UCSD-AML1 (cell line): ENCODE results near the gene ADGRV1.

Source experiments
- DNase-seq: peaks from one replicate; lab custom pipeline; 2025; ENCODE audit not compliant: unreplicated experiment; lab: John Stamatoyannopoulos, UW

Gene ADGRV1

DNA sequence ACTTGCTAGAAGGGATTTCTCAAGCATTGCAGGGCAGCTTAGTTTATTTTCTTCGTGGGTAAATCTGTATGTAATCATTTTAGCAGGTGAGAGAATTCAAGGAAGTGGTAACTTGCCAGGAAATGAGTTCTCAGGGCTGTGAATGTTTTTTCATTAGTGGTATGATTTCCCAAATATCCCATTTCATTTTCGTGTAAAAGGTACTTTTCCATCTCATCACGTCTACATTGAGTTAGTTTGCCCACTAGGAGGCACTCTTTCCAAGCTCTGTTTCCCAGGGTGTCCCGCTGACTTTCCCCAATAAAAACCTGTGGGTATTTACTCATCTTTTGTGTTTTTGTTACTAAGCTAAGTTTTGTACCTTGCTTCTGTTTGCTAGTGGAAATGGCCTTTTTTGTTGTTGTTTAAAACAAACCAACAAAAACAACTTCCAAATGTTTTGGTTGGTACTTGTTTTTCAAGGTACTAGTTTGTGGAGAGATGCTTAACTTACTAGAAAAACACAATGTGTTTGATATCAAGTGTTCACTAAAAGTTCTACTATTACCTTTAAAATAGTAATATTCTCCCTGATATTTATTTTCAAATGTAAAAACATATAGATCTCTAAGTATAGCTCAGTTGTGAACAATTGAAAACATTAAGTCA lies 373.6 kb downstream of the ADGRV1 start:
- no peak for DNase-seq

DNA sequence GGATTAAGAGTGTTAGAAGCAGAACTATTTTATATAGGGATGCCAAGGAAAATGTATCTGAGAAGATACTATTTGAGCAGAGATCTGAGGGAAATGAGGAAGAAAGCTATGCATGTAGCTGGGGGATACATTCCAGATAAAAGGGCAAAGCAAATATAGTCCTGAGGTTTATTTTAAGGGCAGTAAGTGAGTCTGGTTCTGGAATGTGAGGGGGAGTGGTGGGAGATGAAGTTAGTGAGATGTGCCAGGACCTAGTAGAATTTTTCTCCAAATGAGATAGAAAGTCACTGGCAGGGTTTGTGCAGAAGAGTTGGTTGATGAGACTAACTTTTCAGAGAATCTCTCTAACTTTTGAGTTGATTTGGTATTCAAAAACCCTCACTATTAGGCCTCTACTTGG lies 374.7 kb downstream of the ADGRV1 start:
- DNase-seq = no peak

DNA sequence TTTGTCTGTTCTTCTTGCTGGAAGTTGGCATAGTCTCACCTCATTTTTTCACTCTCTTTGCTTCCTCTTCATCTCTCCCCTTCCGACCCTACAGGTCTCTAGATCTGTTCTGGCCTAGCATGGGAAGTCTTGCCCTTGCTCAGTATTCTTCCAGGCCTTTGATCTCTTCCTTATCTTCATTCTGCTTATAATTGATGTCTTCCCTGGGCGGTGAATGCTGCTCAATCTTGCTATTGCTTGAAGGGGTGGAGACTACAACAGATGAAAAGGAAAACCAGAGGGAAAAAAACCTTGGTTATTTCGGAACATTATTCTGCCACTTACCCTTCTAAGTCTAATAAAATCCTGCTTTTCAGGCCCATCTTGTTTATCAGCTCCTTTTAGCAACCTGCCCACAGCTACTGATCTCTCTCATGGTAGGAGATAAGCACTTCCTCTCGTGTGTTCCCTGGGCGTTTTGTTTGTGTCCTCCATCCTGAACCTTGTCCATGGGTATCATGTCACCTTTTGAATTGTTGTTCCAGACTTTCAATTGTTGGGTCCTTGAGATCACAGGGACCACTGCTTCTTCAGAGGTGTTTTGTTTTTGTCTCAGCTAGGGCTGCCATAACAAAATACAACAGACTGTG lies 375.6 kb downstream of the ADGRV1 start:
- DNase-seq = no peak

DNA sequence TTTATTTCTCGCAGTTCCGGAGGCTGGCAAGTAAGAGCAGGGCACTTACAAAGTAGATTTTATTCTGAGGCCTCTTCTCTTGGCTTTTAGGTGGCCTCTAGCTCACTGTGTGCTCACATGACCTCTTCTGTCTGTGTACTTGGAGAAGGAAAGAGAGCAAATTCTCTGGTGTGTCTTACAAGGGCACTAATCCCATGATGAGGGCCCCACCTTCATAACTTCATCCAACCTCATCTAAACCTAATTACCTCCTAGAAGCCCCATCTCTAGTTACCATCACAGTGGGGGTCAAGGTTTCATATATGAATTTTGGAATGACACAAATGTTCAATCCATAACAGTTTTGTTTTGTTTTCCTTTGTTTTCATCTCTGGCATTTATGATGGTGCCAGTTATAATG lies 376.1 kb downstream of the ADGRV1 start:
- DNase-seq = no peak

DNA sequence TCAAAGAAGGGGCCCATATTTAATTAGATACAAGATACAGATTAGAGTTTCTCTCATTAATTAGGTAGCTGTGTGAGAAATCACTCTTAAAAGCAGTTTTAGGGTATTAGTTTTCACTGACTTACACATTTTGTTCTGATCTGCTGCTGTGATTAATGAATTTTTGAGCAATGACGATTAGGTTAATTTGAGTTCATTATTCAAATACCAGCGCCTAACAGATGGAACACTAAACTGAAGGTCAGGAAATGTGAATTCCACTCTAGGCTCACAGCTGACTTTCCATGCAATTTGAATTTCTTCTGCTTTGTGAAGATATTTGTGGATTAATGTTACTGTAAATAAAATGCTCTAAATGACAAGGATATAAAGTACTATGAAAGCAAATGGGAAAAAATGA lies 380.6 kb downstream of the ADGRV1 start:
- no peak for DNase-seq

DNA sequence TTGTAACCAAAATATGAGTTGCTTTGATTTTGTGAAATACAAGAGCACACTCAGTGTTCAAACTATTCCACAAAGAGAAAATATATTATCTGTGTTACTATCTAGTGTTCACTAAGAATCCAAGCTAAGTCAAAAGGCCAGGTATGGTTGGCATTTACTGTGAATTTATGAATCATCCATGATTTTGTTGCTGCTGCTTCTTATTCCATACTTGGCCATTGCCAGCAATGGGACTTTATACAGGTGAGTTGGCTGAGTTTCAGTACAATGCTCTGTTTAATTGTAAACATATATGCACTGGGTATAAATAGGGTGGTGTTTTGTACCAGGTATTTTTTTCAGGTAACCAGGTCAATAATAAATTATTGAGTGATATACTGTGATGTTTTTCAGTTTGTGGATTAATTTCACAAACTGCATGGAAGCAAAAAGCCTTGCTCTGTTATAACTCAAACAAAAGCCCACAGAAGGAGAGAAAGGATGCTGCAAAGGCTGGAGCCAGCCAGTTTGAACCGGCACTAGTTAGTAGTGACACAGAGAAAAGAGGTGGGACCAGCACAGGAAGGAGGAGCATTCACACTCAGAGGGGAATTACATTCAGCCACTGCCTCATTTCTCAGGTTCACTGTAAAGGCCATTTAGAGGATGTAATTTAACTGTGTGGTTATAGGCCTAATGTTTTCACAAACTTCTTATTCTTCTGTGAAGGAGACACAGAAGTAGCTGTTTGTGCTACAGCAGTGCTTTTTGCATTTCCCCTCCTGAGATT lies 381.8 kb downstream of the ADGRV1 start:
- peak; percentile 5 for DNase-seq

DNA sequence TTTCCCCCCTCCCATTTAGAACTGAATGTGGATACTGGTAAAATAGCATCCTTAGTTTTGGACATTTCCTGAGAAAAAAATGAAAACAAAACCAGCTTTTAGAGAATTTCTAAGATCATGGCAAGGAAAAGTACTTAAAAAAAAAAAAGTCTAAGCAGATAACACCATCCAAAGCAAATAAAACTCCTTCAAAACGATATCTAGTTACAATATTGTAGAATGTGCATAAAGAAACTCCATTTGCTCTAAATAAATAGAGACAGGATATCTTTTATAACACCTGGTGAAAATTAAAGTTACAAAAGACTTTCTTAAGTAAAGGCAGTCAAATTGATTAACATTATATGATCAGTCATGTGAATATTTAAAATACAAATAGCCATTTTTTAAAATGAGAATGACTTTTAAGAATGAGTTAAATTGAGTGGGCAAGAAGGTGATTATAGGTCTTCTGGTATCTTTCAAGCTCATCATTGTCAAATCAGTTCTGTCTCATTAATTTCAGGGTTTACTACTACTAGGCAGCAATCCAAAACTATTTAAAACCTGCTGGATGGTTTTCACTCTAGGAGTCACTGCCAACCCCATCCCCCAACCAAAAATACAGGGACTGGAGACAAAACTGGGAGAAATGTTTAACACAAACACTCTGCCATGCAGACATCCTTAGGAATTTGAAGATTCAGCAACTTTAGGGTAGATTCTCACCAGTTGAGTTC lies 382.6 kb downstream of the ADGRV1 start:
- DNase-seq = no peak

DNA sequence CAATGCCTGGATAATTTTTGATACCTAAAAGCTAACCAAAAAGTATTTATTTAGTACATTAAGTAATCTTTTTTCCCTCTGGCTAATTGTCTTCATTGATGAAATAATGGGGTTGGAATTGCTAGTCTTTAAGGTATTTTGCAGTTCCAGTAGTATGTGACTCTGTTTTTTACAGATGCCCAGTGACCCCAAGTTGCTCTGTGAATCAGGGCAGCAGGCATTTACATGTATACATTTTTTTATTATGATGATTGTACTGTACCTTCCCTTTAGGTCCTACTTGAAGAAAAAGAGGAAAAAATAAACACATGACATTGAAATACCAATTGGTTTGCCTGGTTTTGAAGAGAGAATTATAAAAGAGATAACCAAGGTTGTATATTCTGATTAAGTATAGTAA lies 385.5 kb downstream of the ADGRV1 start:
- DNase-seq = no peak

DNA sequence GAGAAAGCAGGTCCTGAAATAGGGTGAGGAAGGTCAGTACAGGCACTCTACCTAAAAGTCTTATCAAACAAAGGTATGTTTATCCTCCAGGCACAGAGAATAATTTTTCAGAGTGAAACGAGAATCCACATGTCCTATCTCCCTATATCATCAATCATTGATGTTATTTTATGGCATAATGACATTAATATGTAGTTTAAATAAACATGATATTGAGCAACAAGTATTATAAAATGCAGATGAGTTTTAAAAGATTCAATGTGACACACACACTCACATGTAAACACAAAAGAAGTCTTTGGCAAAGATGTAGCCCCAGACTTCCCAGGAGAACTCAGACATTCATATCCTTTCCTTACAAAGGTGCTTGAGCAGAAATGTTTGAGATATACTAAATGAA lies 389.1 kb downstream of the ADGRV1 start:
- no peak for DNase-seq

DNA sequence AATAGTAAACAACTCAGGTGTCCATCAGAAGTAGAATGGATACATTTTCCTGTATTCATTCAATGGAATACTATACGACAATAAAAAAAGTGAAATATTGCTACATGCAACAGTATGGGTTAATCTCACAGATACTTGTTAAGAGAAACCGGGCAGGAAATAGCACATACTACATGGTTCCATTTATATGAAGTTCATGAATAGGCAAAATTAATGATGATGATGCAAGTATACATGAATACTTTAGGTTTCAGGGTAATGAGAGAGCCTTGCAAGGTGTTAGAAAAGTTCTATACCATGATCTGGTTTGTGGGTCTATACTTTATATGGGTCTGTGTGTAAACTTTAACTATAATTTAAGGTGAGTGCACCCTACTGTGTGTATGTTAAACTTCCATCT lies 390.4 kb downstream of the ADGRV1 start:
- no peak for DNase-seq

DNA sequence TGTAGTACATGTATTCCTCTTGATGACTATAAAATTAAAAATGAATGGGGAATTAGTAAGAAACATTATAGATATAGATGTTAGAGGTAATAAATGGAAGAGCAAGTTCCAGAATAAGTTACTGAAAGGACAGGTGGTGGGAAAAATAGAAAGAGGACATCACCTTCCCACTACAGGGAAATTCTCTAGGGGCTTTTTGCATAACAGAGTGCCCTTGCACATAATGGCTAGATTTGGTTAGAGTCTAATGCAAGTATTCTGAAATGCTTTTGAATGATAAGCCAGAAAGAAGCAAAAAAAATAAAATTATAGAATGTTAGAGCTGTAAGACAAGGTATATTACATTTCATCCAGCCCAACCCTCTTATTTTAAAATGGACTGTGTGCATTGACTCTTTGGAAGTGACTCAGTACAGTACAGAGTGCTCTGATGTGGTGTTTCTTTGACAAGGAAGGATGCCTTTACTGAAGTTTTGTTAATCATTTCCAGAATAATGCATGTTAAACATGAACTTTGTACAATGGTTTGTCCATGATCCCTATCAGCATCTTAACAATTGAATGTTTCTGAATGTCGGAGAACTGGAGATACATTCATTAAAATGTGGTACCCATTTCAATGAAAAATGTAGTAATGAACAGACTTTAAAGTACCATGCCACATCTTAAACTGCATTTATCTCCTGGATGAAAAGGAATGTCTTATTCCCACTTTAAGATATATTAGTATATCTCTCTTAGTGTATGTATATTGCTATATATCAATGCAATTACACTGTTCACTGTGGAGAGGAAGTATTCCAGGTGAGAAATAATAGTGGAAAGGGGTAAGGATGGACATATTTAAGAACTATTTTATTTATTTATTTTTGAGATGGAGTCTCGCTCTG lies 391.1 kb downstream of the ADGRV1 start:
- no peak for DNase-seq

DNA sequence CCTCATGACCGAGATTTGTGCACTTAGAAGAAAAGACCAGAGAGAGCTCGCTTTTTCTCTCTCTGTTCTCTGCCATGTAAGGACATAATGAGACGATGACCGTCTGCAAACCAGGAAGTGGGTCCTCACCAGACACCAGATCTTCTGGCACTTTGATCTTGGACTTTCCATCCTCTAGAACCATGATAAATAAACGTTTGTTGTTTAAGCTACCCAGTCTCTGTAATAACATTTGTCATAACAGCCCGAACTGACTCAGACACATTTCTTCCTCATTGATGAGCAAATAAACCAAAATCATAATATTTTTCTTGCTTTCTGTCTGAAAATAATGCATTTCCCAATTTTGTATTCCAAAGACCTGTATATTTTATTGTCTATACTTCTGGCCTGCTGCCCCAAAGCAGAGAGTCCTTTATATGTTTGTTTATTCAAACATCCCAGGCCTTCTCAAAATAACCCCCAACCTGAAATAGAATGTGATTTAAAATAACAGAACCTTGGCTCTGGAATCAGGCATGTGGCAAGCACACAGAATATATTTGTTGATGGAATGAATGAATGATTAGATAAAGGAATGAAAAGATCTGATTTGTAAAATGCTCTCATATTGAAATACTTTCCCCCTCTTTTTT lies 396.5 kb downstream of the ADGRV1 start:
- DNase-seq = no peak

DNA sequence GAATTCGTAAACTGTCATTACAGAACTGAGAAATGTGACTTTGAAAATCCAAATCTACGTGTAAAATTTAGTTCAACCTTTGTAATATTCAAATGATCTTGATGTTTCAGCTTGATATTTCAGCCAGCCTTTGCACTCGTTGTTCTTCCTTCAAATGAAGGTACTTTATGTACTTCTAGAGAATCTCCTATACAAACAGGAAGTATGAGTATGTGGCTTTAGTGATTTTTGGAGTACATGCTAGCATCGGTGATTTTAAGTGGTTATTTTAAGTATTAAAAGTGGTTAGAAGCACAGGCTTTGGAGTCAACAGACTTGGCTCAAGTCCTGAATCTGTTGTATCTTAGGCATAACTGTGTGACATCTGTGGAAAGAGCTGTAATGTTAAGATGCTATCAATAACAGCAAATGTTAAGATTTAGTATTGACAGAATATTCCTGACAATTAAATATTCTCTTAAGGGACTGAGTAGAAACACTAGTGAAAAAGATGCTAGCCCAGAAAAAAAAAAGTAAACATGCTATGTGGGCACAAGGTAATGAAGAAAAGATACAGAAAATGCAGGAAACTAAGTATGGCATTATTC lies 398.0 kb downstream of the ADGRV1 start:
- DNase-seq = no peak

DNA sequence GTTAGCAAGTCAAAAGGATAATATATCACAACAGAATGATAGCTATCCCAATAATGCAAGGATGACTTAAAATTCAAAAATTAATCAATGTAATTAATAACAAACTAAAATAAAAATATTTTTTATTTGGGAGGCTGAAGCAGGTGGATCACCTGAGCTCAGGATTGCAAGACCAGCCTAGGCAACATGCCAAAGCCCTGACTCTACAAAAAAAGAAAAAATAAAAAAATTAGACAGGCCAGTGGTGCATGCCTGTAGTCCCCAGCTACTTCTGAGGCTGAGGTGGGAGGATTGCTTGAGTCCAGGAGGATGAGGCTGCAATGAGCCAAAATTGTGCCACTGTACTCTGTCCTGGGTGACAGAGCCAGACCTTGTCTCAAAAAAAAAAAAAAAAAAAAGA lies 399.3 kb downstream of the ADGRV1 start:
- no peak for DNase-seq

DNA sequence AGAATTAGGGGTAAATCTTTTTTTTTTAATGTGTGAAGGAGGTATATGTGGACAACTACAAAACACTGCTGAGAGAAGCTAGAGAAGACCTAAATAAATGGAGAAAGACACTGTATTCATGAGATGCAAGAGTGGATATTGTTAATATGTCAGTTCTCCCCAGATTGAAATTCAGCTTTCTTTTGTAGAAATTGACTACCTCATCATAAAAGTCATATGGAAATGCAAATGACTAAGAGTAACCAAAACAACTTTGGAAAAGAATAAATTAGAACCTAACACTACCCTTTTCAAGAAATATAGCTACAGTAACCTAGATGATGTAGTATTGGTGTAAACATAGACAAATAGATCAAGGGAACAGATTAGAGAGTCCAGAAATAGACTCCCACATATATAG lies 400.7 kb downstream of the ADGRV1 start:
- no peak for DNase-seq

DNA sequence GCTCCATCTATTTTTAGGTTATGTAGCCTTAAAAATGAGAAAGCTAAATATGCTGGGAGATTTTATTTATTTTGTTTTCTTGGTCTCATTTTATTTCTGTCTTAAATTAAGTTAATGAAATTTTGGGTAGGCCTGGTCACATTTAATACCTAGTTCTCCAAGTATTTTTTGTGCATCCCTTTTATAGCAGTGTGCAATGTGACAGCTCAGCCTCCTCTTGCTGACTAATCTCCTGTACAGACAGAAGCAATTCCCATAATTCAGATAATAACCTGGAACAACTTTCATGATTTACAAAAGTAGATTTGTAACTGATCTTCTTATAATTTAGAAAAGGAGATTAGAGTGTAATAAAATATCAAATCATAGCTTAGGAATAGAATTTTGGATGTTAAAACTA lies 403.9 kb downstream of the ADGRV1 start:
- no peak for DNase-seq

DNA sequence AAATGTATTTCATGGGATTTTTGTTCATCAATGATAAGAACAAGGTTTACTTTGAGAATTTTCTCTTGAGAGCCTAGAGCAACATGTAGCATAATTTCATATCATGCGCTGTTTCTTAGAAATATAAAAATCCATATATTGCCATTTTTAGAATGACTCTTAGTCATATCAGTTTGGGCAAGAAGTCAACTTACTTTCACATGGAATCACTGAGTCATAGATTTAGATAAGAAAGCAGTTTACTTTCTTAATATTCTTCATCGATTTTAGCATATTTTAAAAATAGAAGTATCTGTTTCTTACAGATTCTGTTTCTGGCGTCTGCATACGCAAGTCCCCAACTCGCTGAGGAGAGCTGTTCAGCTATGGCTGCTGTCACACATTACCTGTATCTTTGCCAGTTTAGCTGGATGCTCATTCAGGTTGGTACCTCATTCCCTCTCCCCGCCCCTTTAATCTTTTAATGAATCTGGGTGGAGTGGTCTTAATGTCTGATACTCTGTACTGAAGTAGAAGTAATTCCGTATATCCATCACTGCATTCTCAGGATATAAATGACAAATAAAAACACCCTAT lies 406.6 kb downstream of the ADGRV1 start:
- DNase-seq = no peak

DNA sequence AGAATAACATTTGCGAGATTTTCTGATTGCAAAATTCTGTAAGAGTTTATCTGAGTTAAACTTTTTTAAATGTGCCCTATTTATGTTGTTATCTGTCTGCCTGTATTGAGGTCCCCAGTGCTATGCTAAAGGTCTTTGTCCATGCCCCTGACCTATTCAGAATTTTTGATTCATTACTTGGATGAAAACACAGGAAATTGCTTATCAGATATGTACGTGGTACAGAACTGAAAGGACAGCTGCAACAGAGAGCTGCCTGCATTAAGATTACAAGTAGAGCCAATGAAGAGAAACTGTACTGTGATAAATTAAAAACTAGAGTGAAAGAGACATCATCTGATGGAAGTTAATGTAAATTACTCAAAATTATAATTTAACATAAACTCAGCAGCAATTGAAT lies 408.8 kb downstream of the ADGRV1 start:
- no peak for DNase-seq

DNA sequence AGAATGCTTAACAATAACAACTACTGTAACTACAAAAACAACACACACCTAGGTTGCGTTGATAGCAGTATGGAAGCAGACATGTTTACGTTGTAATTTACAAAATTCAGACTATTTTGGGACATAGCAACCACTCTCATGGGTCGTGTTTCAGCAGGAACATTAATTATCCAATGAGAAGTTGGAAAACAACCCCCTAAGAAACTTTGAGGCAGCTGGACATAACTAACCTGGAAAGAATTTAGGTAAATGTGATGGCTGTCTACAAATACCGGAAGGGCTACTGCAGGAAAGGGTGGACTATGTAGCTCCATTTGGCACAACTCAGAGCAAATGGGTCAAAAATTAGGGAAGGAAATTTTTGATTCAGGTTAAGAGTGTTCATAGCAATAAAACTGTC lies 409.3 kb downstream of the ADGRV1 start:
- DNase-seq = no peak

DNA sequence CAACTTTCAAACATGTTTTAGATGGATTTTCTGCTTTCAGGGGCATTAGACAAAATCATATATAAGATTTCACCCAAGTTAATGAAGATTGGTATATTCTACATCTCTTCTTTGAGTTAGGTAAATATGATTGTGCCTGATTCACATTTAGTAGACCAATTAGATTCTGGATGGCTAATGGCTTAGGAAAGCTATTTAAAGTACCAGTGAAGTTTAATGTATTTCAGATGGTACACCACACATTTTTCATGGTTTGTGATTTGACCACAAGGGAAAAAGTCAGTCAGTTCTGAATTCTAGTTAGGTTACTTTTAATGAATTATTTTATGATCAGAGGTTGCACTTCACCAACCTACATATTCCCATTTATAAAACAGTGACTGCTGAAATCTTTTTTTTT lies 409.7 kb downstream of the ADGRV1 start:
- no peak for DNase-seq
